Adrenal gland (tissue), 12 donors: Measurements from ENCODE around the gene VIT. TPM values are rescaled to one million over a fixed set of nuclear protein-coding genes. Genes with fewer than 3 reads are reported as not detected.

ENCODE experiments used
- DNase-seq, 7 donors: peaks; one replicate each; pipeline ENCODE4 v3.0.0-alpha.2; 2019 to 2020
- H3K27ac ChIP-seq, 5 donors: fragments of 200-600 bp; sonication (generic) in 4 of 5; 1 replicate in 3 of 5; 2 replicates in 2 of 5; pipeline versions ENCODE4 v1.5.1 to v1.8.0; 2016 to 2020; ENCODE audit warnings: mild to moderate bottlenecking in 1 of 5
- H3K27me3 ChIP-seq: fragments of 200-600 bp; 2 replicates; pipeline ENCODE4 v1.8.0; 2021
- H3K36me3 ChIP-seq, 2 donors: fragments of 200-600 bp; replicated peaks in 1 of 2; 1 replicate in 1 of 2; 2 replicates in 1 of 2; pipeline versions ENCODE4 v1.5.1 to v1.8.0; 2018 to 2022
- H3K4me1 ChIP-seq, 2 donors: fragments of 200-600 bp; replicated peaks in 1 of 2; 1 replicate in 1 of 2; 2 replicates in 1 of 2; pipeline versions ENCODE4 v1.5.1 to v1.8.0; 2018 to 2021
- H3K4me3 ChIP-seq, 4 donors: fragments of 200-600 bp; sonication (generic) in 3 of 4; one replicate each; pipeline ENCODE4 v1.5.1; 2016 to 2018
- H3K9me3 ChIP-seq, 3 donors: fragments of 200-600 bp; sonication (generic) in 1 of 3; replicated peaks in 1 of 3; 1 replicate in 2 of 3; 2 replicates in 1 of 3; pipeline versions ENCODE4 v1.5.1 to v1.8.0; 2016 to 2021
- CTCF ChIP-seq, 6 experiments: fragments of 450-650 bp in 4 of 6; fragments of 200-600 bp in 2 of 6; sonication (generic) in 1 of 6; IDR thresholded peaks; 1 replicate in 5 of 6; 2 replicates in 1 of 6; pipeline versions ENCODE4 v1.5.1 to v1.8.0; 2016 to 2021; ENCODE audit warnings: antibody characterized with exemption in 6 of 6, mild to moderate bottlenecking in 2 of 6, moderate library complexity in 1 of 6
- POLR2A ChIP-seq, 2 donors: fragments of 450-650 bp; IDR thresholded peaks; one replicate each; pipeline ENCODE4 v1.6.1; 2017; ENCODE audit warnings: antibody characterized with exemption in 2 of 2, mild to moderate bottlenecking in 2 of 2, moderate library complexity in 1 of 2
- WGBS, 4 donors: extraction: QIAGEN DNeasy Blood & Tissue Kit in 2 of 4; methylation state at CpG; one replicate each; pipeline versions ENCODE4 v1.1.5 to v1.1.7; 2013 to 2017; 5-methylcytosine and 5-hydroxymethylcytosine counted together
- intact Hi-C, 2 donors: fragments of 100-400 bp; cut with DNase I; formaldehyde crosslinking; loops; one replicate each; pipeline versions ENCODE4 v1.14.1 to v1.15.0; 2022 to 2023
- polyA plus RNA-seq, 3 donors: library from polyadenylated mRNA; stranded (reverse); fragments of 200-250 nt in 2 of 3; fragments of 350-450 nt in 1 of 3; fragmentation: Illumina TruSeq in 1 of 3; extraction: RNeasy Lipid Tissue Mini Kit (QIAGEN cat#74804) in 1 of 3; gene quantifications; one replicate each; pipeline ENCODE4 v1.2.3, GENCODE V29; 2013 to 2014
- total RNA-seq, 9 donors: library from RNA; depleted of rRNA in 4 of 9; stranded (reverse); fragments of >200 nt in 4 of 9; fragments of 120-200 nt in 1 of 9; fragmentation: NEBNext Ultra II Directional in 1 of 9; extraction: Animal tissue kit (Norgen Biotek cat#: 25700) in 1 of 9; gene quantifications; one replicate each; pipeline versions ENCODE4 v1.1.0 to v1.2.4, GENCODE V29; 2013 to 2023
- donor health status: healthy with polysubstance abuse.
- donor health status: Bipolar disorder and iron deficiency.
- donor health status: DM: yes; HTN: yes; CAD: no.
- donor health status: DM: no; HTN: no; CAD: no.
- donor health status: DM: no; HTN: no; CAD: no.
- donor health status: DM: yes; HTN: yes; CAD: no.

The VIT gene
- total and polyA plus RNA-seq, 12 donors: 0.06 to 2.0 (median 0.40) TPM; not detected in 2

- DNase-seq: no peak
- H3K4me3 ChIP-seq: no peak overlapping the region
- no peaks in the 10 kb centered on the region for H3K36me3 ChIP-seq
- no peaks in the 10 kb centered on the region for H3K4me1 ChIP-seq
- H3K9me3 ChIP-seq: no peaks in the 10 kb centered on the region
- H3K27me3 ChIP-seq: no peaks in the 10 kb centered on the region
- TF ChIP-seq POLR2A (IDR thresholded peaks at IDR 0.05): no peak
- TF ChIP-seq CTCF (IDR thresholded peaks at IDR 0.05): no peak
- WGBS, 4 donors: 74 to 86% (median 84%) methylated on average over 7 of the region's 7 CpGs
- intact Hi-C loops: no loop called here
- no peak overlapping the region for H3K27ac ChIP-seq
Observed at GRCh38 chr2:36773947-36774346, 77.4 kb downstream of the VIT start.

GRCh38 chr2:36775261-36775660 is 78.8 kb downstream of the VIT start:
- TF ChIP-seq POLR2A (IDR thresholded peaks at IDR 0.05) (no peak), CTCF (IDR thresholded peaks at IDR 0.05) (no peak)
- intact Hi-C loops: no loop called here
- Histone ChIP-seq H3K4me1 (no peaks in the 10 kb centered on the region), H3K27ac (no peak overlapping the region), H3K9me3 (no peaks in the 10 kb centered on the region), H3K27me3 (no peaks in the 10 kb centered on the region), H3K36me3 (no peaks in the 10 kb centered on the region), H3K4me3 (no peak overlapping the region)
- DNase-seq: no peak
- WGBS, 4 donors: 78 to 87% (median 83%) methylated on average over 3 of the region's 3 CpGs

- Histone ChIP-seq H3K36me3 (no peaks in the 10 kb centered on the region), H3K4me1 (no peaks in the 10 kb centered on the region), H3K4me3 (no peak overlapping the region), H3K27me3 (no peaks in the 10 kb centered on the region), H3K27ac (no peak overlapping the region), H3K9me3 (no peaks in the 10 kb centered on the region)
- TF ChIP-seq POLR2A (IDR thresholded peaks at IDR 0.05) (no peak), CTCF (IDR thresholded peaks at IDR 0.05) (no peak)
- no peak for DNase-seq
- intact Hi-C loops: no loop called here
- 81 to 87% (median 84%) methylated on average over 4 of the region's 4 CpGs for WGBS, 4 donors
Observed at GRCh38 chr2:36775806-36776205, 79.3 kb downstream of the VIT start.

GRCh38 chr2:36777272-36777671 is 80.8 kb downstream of the VIT start:
- no peaks in the 10 kb centered on the region for H3K9me3 ChIP-seq
- DNase-seq: no peak
- H3K4me3 ChIP-seq: no peak overlapping the region
- no peaks in the 10 kb centered on the region for H3K27me3 ChIP-seq
- 44 to 69% (median 56%) methylated on average over 2 of the region's 2 CpGs for WGBS, 4 donors
- no peak for TF ChIP-seq POLR2A (IDR thresholded peaks at IDR 0.05)
- no peak for TF ChIP-seq CTCF (IDR thresholded peaks at IDR 0.05)
- no peaks in the 10 kb centered on the region for H3K4me1 ChIP-seq
- H3K36me3 ChIP-seq: no peaks in the 10 kb centered on the region
- no peak overlapping the region for H3K27ac ChIP-seq
- intact Hi-C loops: no loop called here
